Glomerular endothelial cell (primary cell): ENCODE measurements around the gene LCE1C. TPM values are rescaled to one million over a fixed set of nuclear protein-coding genes. Genes with fewer than 3 reads are reported as not detected.

Source experiments
- DNase-seq: peaks from one replicate; pipeline ENCODE4 v3.0.0-alpha.2; 2011; ENCODE audit warnings: low read depth, low spot score; ENCODE audit errors: extremely low read depth
- total RNA-seq: library from RNA; depleted of rRNA; stranded (reverse); fragments of >200 nt; gene quantifications from 2 replicates; pipeline ENCODE4 v1.2.3, GENCODE V29; 2015

LCE1C gene
- total RNA-seq, 1 donor from 2014 or later = not detected

- no peak for DNase-seq
Measured at GRCh38 chr1:152760551-152761190, 45.8 kb downstream of the LCE1C start.

GRCh38 chr1:152759453-152760173 lies 46.8 kb downstream of the LCE1C start:
- no peak for DNase-seq

- no peak for DNase-seq
Measured at GRCh38 chr1:152758636-152759035, 47.8 kb downstream of the LCE1C start.

- DNase-seq = no peak
Measured at GRCh38 chr1:152757747-152758146, 48.7 kb downstream of the LCE1C start, which contains the start of gene KPRP. Gene KPRP (plus strand): TSS chr1:152758025. CDS start chr1:152759589, 1,564 bp downstream.

DNA sequence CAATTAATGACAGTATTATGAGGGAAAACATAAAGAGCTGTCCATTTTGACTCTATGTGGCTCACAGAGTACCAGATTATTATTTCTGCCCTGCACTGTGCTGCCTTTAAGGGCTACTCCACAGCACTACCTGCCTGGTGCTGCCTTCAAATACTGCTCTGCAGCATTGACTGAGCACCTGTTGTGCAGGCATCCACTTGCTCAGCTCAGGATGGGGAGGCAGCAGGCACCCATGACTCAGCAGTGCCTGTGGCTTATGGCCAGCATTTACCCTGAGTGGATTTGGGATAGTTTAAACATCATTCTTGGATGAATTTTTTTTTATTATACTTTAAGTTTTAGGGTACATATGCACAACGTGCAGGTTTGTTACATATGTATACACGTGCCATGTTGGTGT lies 49.6 kb downstream of the LCE1C start:
- DNase-seq = no peak

Other genes starting within 250 kb of the LCE1C start
- not detected in 2 replicates for gene LCE3E, start 239.9 kb downstream of the LCE1C start, total RNA-seq
- gene LCE3D, start 226.1 kb downstream of the LCE1C start, total RNA-seq = not detected in 2 replicates
- not detected in 2 replicates for gene LCE3C, start 206.4 kb downstream of the LCE1C start, total RNA-seq
- not detected in 2 replicates for gene LCE3B, start 192.8 kb downstream of the LCE1C start, total RNA-seq
- not detected in 2 replicates for gene LCE3A, start 183.5 kb downstream of the LCE1C start, total RNA-seq
- not detected in 2 replicates for gene LCE2D, start 143.3 kb downstream of the LCE1C start, total RNA-seq
- gene LCE2C, start 131.4 kb downstream of the LCE1C start, total RNA-seq = not detected in 2 replicates
- gene LCE2B, start 120.5 kb downstream of the LCE1C start, total RNA-seq = not detected in 2 replicates
- not detected in 2 replicates for gene LCE2A, start 108.3 kb downstream of the LCE1C start, total RNA-seq
- not detected in 2 replicates for gene LCE4A, start 98.5 kb downstream of the LCE1C start, total RNA-seq
- not detected in 2 replicates for gene KPRP, start 48.6 kb downstream of the LCE1C start, total RNA-seq
- not detected in 2 replicates for gene LCE1F, start 31.5 kb downstream of the LCE1C start, total RNA-seq
- gene LCE1E, start 20.4 kb downstream of the LCE1C start, total RNA-seq = not detected in 2 replicates
- not detected in 2 replicates for gene LCE1D, start 9.9 kb downstream of the LCE1C start, total RNA-seq
- not detected in 2 replicates for gene LCE1B, start 5.3 kb upstream of the LCE1C start, total RNA-seq
- gene LCE1A, start 20.8 kb upstream of the LCE1C start, total RNA-seq = not detected in 2 replicates
- gene LCE6A, start 36.2 kb upstream of the LCE1C start, total RNA-seq = not detected in 2 replicates
- not detected in 2 replicates for gene LCE7A, start 53.3 kb upstream of the LCE1C start, total RNA-seq
- not detected in 2 replicates for gene SMCP, start 71.7 kb upstream of the LCE1C start, total RNA-seq
- gene IVL, start 101.9 kb upstream of the LCE1C start, total RNA-seq = not detected in 2 replicates
- not detected in 2 replicates for gene SPRR5, start 140.6 kb upstream of the LCE1C start, total RNA-seq
- not detected in 2 replicates for gene SPRR4, start 164.0 kb upstream of the LCE1C start, total RNA-seq
- not detected in 2 replicates for gene SPRR1A, start 177.4 kb upstream of the LCE1C start, total RNA-seq
- gene SPRR3, start 195.1 kb upstream of the LCE1C start, total RNA-seq = not detected in 2 replicates
- not detected in 2 replicates for gene SPRR1B, start 224.6 kb upstream of the LCE1C start, total RNA-seq
- gene SPRR2D, start 234.5 kb upstream of the LCE1C start, total RNA-seq = not detected in 2 replicates